K562 (cell line): ENCODE measurements around the gene LTA. TPM values are rescaled to one million over a fixed set of nuclear protein-coding genes. Genes with fewer than 3 reads are reported as not detected.

Experiments
- NCOR1 ChIP-seq: fragments of 450-650 bp; IDR thresholded peaks from 2 replicates; pipeline ENCODE4 v1.6.1; 2016; ENCODE audit warnings: mild to moderate bottlenecking, moderate library complexity
- SMARCA4 ChIP-seq: fragments of 450-650 bp; IDR thresholded peaks from 2 replicates; pipeline ENCODE4 v1.6.1; 2016
- SRSF1 ChIP-seq: fragments of 200-400 bp; formaldehyde crosslinking; IDR thresholded peaks from 2 replicates; pipeline ENCODE4 v1.6.1; 2017; ENCODE audit warnings: mild to moderate bottlenecking, low read depth, low read length, moderate library complexity
- ZBTB5 ChIP-seq: fragments of 450-650 bp; IDR thresholded peaks from 2 replicates; pipeline ENCODE4 v1.6.1; 2017; ENCODE audit warnings: antibody characterized with exemption
- ZNF23 ChIP-seq: fragments of 250-450 bp; sonication (Bioruptor Pico); IDR thresholded peaks from 2 replicates; pipeline ENCODE4 v1.4.0; 2020; ENCODE audit warnings: mild to moderate bottlenecking
- ZNF41 ChIP-seq: fragments of 250-450 bp; sonication (Bioruptor Pico); conservative IDR thresholded peaks from 2 replicates; pipeline ENCODE4 v1.4.0; 2020; ENCODE audit warnings: mild to moderate bottlenecking
- polyA plus RNA-seq, 8 experiments: library from polyadenylated mRNA; depleted of rRNA in 4 of 8; stranded (reverse) in 5 of 8; unstranded in 3 of 8; fragments of >200 nt; fragmentation: Nextera tagmentation in 2 of 8; fragmentation: Illumina TruSeq in 1 of 8; extraction: Ambion mirVana in 2 of 8; extraction: Trizol in 1 of 8; gene quantifications; 2 replicates each; pipeline versions ENCODE4 v1.2.1 to v1.2.3, GENCODE V29; 2011 to 2014; ENCODE audit warnings: inconsistent platforms in 1 of 8, missing spikeins in 1 of 8
- total RNA-seq, 7 experiments: library from RNA; depleted of rRNA in 6 of 7; stranded (reverse); fragments of >200 nt in 6 of 7; fragmentation: Illumina TruSeq in 2 of 7; extraction: Trizol in 2 of 7; gene quantifications; 2 replicates each; pipeline versions ENCODE4 v1.2.1 to v1.2.3, GENCODE V29; 2011 to 2021; ENCODE audit warnings: low replicate concordance in 1 of 7
- TF ChIP-seq, protein P1 (sequence below): fragments of 450-650 bp; IDR thresholded peaks from 2 replicates; pipeline ENCODE4 v1.6.1; 2016; ENCODE audit warnings: mild to moderate bottlenecking, moderate library complexity
- TF ChIP-seq, protein P2 (sequence below): fragments of 450-650 bp; formaldehyde crosslinking; IDR thresholded peaks from 2 replicates; pipeline ENCODE4 v1.4.0; 2020; ENCODE audit warnings: mild to moderate bottlenecking
- TF ChIP-seq, protein P3 (sequence below): fragments of 200-800 bp; sonication (Bioruptor generic); IDR thresholded peaks from 2 replicates; pipeline ENCODE4 v1.6.1; 2017; ENCODE audit warnings: missing genetic modification characterization, missing compliant biosample characterization

The LTA gene
- total and polyA plus RNA-seq, 9 of the 15 experiments (the other 6 are each of a cell fraction or from before 2014, with no cell fraction given), result 0.80 TPM; not detected in 8

DNA sequence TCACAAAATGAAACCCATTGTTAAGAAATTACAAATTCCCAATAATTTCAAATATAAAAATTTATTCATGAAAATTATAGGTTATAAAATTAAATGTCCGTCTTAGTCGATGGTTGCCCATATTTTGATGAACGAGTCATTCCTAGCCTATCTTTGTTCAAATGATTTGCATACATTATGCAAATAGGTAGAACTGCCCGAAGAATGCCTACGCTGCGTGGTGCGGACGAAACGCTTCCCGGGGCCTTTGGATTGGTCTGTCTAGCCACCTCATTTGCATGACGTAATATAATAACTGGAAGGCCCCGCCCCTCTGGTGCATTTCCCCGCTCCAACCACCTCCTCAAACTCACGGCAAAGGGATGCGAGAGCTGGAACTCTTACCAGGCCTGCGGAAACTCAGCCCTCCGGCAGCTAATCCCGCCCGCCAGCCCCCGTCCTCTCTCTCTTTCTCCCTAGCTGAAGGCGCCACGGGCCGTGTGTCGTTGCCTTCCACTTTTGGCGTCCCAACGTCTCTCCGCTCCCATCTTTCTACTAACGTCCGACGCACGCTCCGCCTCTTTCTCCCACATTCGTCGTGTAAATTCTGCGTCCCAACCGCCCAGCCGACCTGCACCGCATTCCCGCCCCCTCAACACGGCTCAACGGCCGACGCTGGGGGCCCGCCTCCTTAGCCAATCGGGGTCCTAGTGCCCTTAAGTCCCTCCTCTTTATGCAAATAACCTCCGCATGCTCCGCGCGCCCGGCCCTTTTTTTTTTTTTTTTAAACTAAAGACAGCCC is 47.9 kb downstream of the LTA start (continued):
- TF ChIP-seq, protein P1, sequence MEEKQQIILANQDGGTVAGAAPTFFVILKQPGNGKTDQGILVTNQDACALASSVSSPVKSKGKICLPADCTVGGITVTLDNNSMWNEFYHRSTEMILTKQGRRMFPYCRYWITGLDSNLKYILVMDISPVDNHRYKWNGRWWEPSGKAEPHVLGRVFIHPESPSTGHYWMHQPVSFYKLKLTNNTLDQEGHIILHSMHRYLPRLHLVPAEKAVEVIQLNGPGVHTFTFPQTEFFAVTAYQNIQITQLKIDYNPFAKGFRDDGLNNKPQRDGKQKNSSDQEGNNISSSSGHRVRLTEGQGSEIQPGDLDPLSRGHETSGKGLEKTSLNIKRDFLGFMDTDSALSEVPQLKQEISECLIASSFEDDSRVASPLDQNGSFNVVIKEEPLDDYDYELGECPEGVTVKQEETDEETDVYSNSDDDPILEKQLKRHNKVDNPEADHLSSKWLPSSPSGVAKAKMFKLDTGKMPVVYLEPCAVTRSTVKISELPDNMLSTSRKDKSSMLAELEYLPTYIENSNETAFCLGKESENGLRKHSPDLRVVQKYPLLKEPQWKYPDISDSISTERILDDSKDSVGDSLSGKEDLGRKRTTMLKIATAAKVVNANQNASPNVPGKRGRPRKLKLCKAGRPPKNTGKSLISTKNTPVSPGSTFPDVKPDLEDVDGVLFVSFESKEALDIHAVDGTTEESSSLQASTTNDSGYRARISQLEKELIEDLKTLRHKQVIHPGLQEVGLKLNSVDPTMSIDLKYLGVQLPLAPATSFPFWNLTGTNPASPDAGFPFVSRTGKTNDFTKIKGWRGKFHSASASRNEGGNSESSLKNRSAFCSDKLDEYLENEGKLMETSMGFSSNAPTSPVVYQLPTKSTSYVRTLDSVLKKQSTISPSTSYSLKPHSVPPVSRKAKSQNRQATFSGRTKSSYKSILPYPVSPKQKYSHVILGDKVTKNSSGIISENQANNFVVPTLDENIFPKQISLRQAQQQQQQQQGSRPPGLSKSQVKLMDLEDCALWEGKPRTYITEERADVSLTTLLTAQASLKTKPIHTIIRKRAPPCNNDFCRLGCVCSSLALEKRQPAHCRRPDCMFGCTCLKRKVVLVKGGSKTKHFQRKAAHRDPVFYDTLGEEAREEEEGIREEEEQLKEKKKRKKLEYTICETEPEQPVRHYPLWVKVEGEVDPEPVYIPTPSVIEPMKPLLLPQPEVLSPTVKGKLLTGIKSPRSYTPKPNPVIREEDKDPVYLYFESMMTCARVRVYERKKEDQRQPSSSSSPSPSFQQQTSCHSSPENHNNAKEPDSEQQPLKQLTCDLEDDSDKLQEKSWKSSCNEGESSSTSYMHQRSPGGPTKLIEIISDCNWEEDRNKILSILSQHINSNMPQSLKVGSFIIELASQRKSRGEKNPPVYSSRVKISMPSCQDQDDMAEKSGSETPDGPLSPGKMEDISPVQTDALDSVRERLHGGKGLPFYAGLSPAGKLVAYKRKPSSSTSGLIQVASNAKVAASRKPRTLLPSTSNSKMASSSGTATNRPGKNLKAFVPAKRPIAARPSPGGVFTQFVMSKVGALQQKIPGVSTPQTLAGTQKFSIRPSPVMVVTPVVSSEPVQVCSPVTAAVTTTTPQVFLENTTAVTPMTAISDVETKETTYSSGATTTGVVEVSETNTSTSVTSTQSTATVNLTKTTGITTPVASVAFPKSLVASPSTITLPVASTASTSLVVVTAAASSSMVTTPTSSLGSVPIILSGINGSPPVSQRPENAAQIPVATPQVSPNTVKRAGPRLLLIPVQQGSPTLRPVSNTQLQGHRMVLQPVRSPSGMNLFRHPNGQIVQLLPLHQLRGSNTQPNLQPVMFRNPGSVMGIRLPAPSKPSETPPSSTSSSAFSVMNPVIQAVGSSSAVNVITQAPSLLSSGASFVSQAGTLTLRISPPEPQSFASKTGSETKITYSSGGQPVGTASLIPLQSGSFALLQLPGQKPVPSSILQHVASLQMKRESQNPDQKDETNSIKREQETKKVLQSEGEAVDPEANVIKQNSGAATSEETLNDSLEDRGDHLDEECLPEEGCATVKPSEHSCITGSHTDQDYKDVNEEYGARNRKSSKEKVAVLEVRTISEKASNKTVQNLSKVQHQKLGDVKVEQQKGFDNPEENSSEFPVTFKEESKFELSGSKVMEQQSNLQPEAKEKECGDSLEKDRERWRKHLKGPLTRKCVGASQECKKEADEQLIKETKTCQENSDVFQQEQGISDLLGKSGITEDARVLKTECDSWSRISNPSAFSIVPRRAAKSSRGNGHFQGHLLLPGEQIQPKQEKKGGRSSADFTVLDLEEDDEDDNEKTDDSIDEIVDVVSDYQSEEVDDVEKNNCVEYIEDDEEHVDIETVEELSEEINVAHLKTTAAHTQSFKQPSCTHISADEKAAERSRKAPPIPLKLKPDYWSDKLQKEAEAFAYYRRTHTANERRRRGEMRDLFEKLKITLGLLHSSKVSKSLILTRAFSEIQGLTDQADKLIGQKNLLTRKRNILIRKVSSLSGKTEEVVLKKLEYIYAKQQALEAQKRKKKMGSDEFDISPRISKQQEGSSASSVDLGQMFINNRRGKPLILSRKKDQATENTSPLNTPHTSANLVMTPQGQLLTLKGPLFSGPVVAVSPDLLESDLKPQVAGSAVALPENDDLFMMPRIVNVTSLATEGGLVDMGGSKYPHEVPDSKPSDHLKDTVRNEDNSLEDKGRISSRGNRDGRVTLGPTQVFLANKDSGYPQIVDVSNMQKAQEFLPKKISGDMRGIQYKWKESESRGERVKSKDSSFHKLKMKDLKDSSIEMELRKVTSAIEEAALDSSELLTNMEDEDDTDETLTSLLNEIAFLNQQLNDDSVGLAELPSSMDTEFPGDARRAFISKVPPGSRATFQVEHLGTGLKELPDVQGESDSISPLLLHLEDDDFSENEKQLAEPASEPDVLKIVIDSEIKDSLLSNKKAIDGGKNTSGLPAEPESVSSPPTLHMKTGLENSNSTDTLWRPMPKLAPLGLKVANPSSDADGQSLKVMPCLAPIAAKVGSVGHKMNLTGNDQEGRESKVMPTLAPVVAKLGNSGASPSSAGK, result peak; percentile 95
- TF ChIP-seq ZBTB5 (no peak), NCOR1 (no peak; the same call in 1 of the 2 replicates), ZNF23 (0 out of 2 replicates have a peak, but pooled peaks have one; percentile 13), SRSF1 (no peak), ZNF41 (CRISPR knock-in tag) (0 out of 2 replicates have a peak, but pooled peaks have one; percentile 50), SMARCA4 (peak; percentile 49; the same call in 1 of the 2 replicates)
- TF ChIP-seq, protein P2, sequence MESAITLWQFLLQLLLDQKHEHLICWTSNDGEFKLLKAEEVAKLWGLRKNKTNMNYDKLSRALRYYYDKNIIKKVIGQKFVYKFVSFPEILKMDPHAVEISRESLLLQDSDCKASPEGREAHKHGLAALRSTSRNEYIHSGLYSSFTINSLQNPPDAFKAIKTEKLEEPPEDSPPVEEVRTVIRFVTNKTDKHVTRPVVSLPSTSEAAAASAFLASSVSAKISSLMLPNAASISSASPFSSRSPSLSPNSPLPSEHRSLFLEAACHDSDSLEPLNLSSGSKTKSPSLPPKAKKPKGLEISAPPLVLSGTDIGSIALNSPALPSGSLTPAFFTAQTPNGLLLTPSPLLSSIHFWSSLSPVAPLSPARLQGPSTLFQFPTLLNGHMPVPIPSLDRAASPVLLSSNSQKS, result no peak
- TF ChIP-seq, protein P3, sequence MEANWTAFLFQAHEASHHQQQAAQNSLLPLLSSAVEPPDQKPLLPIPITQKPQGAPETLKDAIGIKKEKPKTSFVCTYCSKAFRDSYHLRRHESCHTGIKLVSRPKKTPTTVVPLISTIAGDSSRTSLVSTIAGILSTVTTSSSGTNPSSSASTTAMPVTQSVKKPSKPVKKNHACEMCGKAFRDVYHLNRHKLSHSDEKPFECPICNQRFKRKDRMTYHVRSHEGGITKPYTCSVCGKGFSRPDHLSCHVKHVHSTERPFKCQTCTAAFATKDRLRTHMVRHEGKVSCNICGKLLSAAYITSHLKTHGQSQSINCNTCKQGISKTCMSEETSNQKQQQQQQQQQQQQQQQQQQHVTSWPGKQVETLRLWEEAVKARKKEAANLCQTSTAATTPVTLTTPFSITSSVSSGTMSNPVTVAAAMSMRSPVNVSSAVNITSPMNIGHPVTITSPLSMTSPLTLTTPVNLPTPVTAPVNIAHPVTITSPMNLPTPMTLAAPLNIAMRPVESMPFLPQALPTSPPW (CRISPR knock-in tag), result no peak
